ENCODE results near the gene ETS2. TPM values are rescaled to one million over a fixed set of nuclear protein-coding genes. Genes with fewer than 3 reads are reported as not detected.

ETS2 gene
- total and polyA plus RNA-seq, 10 of the 15 experiments (the other 5 are each of a cell fraction or from before 2014, with no cell fraction given), result 0.52 to 8.6 (median 3.8) TPM

DNA sequence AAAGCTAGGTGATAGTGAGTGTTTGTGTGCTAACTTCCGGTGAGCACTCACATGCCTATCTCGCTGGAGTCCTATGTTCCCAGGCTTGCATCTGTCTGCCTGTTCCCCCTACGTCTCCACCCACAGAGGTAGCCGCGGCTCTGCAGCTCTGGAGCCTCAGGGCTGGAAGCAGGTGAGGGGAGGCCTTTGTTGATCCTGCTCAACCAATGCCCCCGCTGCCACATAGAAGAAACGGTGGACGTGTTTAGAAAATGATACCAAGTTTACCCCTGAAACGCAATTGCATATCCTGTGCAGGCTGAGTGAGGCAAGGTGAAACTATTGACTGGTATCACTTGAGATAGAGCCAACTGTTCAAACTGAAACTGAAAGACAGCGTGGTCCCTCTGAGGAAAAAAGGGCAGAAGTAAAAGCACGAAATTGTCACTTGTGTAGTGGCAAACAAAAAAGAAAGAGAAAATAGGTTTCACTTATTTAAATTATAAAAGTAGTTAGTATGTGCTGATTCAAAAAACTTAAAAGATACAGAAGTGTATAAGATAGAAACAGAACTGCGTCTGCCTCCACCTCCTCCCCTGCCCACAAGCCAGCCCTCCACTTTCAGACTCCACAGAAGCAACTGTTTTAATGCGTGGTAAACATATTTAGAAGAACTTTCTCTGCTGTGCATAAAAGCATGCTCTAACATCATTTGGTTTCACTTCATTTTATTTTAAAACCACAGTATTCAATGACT, 38.6 kb upstream of the ETS2 start (continued):
- TF ChIP-seq, protein P1, sequence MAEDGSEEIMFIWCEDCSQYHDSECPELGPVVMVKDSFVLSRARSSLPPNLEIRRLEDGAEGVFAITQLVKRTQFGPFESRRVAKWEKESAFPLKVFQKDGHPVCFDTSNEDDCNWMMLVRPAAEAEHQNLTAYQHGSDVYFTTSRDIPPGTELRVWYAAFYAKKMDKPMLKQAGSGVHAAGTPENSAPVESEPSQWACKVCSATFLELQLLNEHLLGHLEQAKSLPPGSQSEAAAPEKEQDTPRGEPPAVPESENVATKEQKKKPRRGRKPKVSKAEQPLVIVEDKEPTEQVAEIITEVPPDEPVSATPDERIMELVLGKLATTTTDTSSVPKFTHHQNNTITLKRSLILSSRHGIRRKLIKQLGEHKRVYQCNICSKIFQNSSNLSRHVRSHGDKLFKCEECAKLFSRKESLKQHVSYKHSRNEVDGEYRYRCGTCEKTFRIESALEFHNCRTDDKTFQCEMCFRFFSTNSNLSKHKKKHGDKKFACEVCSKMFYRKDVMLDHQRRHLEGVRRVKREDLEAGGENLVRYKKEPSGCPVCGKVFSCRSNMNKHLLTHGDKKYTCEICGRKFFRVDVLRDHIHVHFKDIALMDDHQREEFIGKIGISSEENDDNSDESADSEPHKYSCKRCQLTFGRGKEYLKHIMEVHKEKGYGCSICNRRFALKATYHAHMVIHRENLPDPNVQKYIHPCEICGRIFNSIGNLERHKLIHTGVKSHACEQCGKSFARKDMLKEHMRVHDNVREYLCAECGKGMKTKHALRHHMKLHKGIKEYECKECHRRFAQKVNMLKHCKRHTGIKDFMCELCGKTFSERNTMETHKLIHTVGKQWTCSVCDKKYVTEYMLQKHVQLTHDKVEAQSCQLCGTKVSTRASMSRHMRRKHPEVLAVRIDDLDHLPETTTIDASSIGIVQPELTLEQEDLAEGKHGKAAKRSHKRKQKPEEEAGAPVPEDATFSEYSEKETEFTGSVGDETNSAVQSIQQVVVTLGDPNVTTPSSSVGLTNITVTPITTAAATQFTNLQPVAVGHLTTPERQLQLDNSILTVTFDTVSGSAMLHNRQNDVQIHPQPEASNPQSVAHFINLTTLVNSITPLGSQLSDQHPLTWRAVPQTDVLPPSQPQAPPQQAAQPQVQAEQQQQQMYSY (CRISPR knock-in tag; IDR thresholded peaks at IDR 0.05), result no peak
- TF ChIP-seq SPI1 (IDR thresholded peaks at IDR 0.05; ENCODE audit: borderline replicate concordance, insufficient read depth, low read depth, low read length) (peak; percentile 72), CREM (IDR thresholded peaks at IDR 0.05; ENCODE audit: low read depth) (no peak; the same call in 1 of the 2 replicates), MTA2 (IDR thresholded peaks at IDR 0.05; ENCODE audit: low read depth) (peak; percentile 51), NKRF (conservative IDR thresholded peaks at IDR 0.05) (no peak), ASH2L (IDR thresholded peaks at IDR 0.05; ENCODE audit: borderline replicate concordance, low read depth) (no peak), PAX5 (IDR thresholded peaks at IDR 0.05; ENCODE audit: borderline replicate concordance, low read depth, low read length) (no peak; the same call in 1 of the 2 replicates), CHD4 (IDR thresholded peaks at IDR 0.05) (no peak), EZH2 (IDR thresholded peaks at IDR 0.05; ENCODE audit: borderline replicate concordance, control insufficient read depth, low read depth, low read length) (no peak), HDGF (IDR thresholded peaks at IDR 0.05) (no peak), WRNIP1 (IDR thresholded peaks at IDR 0.05; ENCODE audit: borderline replicate concordance, low read depth, low read length) (no peak), RAD21 (IDR thresholded peaks at IDR 0.05; ENCODE audit: insufficient read depth, low read depth, low read length) (0 out of 2 replicates have a peak, but pooled peaks have one; percentile 10)
- TF ChIP-seq, protein P2, sequence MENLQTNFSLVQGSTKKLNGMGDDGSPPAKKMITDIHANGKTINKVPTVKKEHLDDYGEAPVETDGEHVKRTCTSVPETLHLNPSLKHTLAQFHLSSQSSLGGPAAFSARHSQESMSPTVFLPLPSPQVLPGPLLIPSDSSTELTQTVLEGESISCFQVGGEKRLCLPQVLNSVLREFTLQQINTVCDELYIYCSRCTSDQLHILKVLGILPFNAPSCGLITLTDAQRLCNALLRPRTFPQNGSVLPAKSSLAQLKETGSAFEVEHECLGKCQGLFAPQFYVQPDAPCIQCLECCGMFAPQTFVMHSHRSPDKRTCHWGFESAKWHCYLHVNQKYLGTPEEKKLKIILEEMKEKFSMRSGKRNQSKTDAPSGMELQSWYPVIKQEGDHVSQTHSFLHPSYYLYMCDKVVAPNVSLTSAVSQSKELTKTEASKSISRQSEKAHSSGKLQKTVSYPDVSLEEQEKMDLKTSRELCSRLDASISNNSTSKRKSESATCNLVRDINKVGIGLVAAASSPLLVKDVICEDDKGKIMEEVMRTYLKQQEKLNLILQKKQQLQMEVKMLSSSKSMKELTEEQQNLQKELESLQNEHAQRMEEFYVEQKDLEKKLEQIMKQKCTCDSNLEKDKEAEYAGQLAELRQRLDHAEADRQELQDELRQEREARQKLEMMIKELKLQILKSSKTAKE (IDR thresholded peaks at IDR 0.05; ENCODE audit: low read depth, poor library complexity, severe bottlenecking), result peak; percentile 82
- TF ChIP-seq, protein P3, sequence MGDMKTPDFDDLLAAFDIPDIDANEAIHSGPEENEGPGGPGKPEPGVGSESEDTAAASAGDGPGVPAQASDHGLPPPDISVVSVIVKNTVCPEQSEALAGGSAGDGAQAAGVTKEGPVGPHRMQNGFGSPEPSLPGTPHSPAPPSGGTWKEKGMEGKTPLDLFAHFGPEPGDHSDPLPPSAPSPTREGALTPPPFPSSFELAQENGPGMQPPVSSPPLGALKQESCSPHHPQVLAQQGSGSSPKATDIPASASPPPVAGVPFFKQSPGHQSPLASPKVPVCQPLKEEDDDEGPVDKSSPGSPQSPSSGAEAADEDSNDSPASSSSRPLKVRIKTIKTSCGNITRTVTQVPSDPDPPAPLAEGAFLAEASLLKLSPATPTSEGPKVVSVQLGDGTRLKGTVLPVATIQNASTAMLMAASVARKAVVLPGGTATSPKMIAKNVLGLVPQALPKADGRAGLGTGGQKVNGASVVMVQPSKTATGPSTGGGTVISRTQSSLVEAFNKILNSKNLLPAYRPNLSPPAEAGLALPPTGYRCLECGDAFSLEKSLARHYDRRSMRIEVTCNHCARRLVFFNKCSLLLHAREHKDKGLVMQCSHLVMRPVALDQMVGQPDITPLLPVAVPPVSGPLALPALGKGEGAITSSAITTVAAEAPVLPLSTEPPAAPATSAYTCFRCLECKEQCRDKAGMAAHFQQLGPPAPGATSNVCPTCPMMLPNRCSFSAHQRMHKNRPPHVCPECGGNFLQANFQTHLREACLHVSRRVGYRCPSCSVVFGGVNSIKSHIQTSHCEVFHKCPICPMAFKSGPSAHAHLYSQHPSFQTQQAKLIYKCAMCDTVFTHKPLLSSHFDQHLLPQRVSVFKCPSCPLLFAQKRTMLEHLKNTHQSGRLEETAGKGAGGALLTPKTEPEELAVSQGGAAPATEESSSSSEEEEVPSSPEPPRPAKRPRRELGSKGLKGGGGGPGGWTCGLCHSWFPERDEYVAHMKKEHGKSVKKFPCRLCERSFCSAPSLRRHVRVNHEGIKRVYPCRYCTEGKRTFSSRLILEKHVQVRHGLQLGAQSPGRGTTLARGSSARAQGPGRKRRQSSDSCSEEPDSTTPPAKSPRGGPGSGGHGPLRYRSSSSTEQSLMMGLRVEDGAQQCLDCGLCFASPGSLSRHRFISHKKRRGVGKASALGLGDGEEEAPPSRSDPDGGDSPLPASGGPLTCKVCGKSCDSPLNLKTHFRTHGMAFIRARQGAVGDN (IDR thresholded peaks at IDR 0.05), result no peak
- TF ChIP-seq, protein P4, sequence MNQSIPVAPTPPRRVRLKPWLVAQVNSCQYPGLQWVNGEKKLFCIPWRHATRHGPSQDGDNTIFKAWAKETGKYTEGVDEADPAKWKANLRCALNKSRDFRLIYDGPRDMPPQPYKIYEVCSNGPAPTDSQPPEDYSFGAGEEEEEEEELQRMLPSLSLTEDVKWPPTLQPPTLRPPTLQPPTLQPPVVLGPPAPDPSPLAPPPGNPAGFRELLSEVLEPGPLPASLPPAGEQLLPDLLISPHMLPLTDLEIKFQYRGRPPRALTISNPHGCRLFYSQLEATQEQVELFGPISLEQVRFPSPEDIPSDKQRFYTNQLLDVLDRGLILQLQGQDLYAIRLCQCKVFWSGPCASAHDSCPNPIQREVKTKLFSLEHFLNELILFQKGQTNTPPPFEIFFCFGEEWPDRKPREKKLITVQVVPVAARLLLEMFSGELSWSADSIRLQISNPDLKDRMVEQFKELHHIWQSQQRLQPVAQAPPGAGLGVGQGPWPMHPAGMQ (IDR thresholded peaks at IDR 0.05; ENCODE audit: borderline replicate concordance), result no peak
